Activated CD4-positive, alpha-beta T cell treated with anti-CD3 and anti-CD28 coated beads, Interleukin-2, Interleukin-6, amounts not matched to agents 100 ng/mL and 50 ng/mL, durations not matched to agents 16 hours and 8 hours (primary cell): ENCODE measurements around the gene CCT7.
"Not testable (repeated sequence)": the region's sequence is repeated elsewhere in the genome, so short reads cannot be mapped to it uniquely, and the experiment has no call there.

Experiments
- DNase-seq: peaks from one replicate; pipeline ENCODE4 v3.0.0-alpha.2; 2020

CCT7 gene

GRCh38 chr2:73255907-73256617 is 22.0 kb downstream of the CCT7 start:
- DNase-seq: no peak

GRCh38 chr2:73256618-73256922 is 22.5 kb downstream of the CCT7 start:
- no peak for DNase-seq

- DNase-seq: no peak
Measured at GRCh38 chr2:73257021-73257420, 22.9 kb downstream of the CCT7 start.

- DNase-seq: no peak
Measured at GRCh38 chr2:73257425-73258125, 23.5 kb downstream of the CCT7 start.

GRCh38 chr2:73258186-73258912 is 24.2 kb downstream of the CCT7 start:
- no peak for DNase-seq

- no peak for DNase-seq
Measured at GRCh38 chr2:73258913-73259215, 24.8 kb downstream of the CCT7 start.

- no peak for DNase-seq
Measured at GRCh38 chr2:73259276-73259675, 25.2 kb downstream of the CCT7 start.

- DNase-seq: no peak
Measured at GRCh38 chr2:73259704-73260337, 25.7 kb downstream of the CCT7 start.

GRCh38 chr2:73260338-73260984 is 26.4 kb downstream of the CCT7 start:
- no peak for DNase-seq

- DNase-seq: no peak
Measured at GRCh38 chr2:73262108-73262651, 28.1 kb downstream of the CCT7 start.

- not testable (repeated sequence) for DNase-seq
Measured at GRCh38 chr2:73262691-73263429, 28.8 kb downstream of the CCT7 start.

- no peak for DNase-seq
Measured at GRCh38 chr2:73263540-73264331, 29.6 kb downstream of the CCT7 start.

- no peak for DNase-seq
Measured at GRCh38 chr2:73264332-73264606, 30.2 kb downstream of the CCT7 start.

GRCh38 chr2:73264783-73265182 is 30.7 kb downstream of the CCT7 start:
- DNase-seq: no peak

- DNase-seq: no peak
Measured at GRCh38 chr2:73265298-73266060, 31.4 kb downstream of the CCT7 start.

- DNase-seq: no peak
Measured at GRCh38 chr2:73266061-73266901, 32.2 kb downstream of the CCT7 start.

GRCh38 chr2:73267008-73267407 is 32.9 kb downstream of the CCT7 start:
- no peak for DNase-seq

GRCh38 chr2:73268366-73268829 is 34.3 kb downstream of the CCT7 start:
- DNase-seq: no peak

GRCh38 chr2:73268830-73269685 is 35.0 kb downstream of the CCT7 start:
- DNase-seq: peak; percentile 82
